HG02763 (cell line): ENCODE measurements around the gene RRM2.

ENCODE experiments used
- ATAC-seq: cut with Tn5 transposase; IDR thresholded peaks from one replicate; pipeline ENCODE4 v1.9.1; 2021; ENCODE audit warnings: mild to moderate bottlenecking, moderate library complexity; ENCODE audit not compliant: unreplicated experiment

The RRM2 gene

DNA sequence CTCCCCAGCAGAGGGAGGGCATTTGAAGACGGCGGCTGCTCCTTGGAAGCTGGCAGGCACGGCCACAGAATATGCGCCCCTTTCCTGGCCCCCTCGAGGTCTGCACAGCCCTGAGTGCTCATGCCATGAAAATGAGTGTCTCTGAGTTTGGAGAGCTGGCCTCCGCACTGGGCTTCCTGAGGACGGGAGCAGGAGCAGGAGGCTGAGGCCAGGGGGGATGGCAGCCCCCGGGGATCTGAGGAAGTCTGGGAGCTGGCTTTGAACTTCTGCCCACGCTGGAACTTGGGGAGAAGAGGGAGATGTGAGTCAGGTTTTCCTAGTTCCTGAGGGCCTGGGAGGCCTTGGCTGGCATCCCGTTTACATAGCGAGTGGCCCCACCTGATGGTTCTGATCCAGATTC is 47.0 kb downstream of the RRM2 start:
- no peak for ATAC-seq

DNA sequence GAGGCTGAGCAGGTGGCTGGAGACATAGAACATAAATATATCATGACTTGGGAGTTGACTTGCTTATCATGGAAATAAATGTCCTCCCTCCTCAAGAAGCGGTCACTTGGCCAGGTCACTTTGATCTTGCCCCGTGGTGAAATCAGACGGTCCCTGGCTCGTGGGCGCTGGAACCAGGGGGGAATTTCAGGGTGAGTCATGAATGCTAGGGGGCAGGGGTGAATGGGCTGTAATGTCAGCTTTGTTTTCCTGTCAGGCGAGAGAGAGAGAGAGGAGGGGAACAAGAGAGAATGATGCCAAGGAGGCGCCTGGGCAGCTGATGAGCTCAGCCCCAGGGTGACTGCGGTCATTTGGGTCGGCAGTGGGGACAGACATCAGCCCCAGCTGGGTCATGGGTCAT is 47.7 kb downstream of the RRM2 start:
- no peak for ATAC-seq

DNA sequence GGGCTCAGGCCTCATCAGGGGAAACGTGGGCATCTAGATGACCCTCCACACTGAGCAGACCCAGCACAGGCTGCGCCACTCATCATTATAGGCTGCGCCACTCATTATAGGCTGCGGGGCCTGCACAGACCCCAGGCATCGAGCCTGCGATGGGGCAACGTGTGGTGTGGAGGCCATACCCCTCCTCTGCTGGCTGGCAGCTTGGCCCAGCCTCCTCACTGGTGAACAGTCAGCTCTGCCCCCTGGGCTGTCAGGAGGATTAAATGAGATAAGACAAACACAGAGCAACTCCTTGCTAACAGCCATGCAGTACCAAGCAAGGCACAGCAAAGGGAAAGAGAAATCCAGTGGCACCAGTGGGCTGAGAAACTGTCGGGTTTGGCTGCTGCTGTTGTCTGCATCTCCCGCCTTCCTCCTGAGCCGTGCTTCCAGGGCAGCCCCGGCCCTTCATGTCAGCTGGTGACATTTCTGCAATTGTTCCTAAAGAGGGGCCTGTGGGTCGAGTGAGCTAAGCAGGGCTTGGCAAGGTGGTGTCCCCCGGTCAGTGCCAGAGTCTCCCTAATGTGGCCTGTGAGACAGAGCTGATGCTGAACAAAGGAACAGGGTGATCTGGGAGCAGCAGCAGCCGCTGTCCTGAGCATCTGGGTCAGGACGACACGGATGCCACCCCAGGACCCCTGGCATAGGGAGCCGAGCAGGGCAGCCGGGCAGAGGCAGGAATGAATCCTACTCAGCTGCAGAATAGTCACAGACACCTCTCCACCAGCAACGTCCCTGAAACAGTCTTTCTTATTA is 48.7 kb downstream of the RRM2 start:
- ATAC-seq, result no peak

DNA sequence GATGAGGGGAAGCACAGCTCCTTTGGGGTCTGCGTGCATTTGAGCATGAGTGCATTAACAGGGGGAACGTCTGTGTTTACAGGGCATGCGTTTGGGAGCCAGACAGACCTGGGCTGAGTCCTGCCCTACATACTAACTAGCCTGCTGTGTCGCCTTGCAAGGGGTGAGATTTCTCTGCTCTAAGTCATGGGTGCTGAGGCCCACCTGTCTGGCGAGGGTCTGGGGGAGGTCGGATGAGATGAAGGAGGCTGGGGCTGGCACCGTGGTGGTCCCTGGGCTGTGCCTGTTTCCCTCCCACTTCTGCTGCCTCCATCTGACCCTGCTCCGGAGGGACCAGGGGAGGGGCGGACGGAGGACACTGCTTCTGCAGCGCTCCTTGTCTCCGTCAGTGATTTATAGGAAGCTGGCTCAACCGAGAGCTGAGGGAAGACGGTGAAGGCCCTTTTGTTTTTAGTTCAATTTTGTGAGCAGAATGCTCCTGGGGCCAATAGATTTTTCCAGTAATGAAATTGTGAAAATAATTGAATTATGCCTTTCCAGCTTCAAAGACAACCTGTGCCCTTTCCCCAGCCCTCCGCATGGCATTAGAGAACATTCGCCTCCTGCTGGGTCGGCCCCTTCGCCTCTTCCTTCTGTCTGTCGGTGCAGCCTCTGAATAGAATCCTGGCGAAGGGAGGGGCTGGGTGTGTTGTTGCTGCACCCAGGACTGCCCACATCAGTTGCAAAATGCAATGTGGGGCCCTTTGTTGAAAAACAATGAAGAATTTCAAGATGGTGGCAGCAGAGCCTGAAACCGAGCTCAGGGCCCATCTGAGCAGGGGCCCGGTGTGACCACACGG is 49.7 kb downstream of the RRM2 start:
- ATAC-seq, result no peak

DNA sequence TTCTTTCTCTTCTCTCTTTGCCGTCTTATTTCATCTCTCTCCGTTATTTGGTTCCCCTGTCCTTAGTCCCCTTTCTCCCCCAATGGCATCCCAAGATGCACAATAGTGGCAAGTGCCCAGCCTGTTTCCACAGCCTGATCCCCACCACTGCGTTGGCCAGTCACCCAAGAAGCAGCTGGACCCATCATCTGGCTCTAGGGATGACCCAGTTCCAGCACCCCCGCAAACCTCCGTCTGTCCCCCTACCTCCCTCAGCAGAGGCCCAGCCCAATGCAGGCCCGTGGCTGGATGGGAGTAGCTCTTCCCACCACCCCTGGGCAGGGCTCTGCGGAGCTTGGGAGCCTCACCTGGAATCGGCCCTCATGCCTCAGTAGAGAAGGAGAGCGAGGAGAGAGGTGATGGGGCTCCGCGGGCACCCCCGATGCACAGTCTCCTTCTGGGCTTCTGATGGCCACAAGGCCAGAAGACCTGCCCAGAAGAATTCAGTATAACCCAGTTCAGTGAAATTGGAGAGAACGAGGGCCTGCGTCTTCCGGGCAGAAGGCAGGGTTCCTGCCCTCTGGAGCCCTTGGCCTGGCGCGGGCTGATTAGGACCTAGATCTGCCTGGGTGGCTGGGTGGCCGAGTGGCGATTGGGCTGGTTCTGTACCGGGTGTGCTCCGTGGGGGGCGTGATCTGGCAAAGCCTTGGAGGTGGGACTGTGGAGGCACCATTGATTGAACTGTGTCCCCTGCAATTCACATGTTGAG is 50.9 kb downstream of the RRM2 start:
- ATAC-seq, result no peak

DNA sequence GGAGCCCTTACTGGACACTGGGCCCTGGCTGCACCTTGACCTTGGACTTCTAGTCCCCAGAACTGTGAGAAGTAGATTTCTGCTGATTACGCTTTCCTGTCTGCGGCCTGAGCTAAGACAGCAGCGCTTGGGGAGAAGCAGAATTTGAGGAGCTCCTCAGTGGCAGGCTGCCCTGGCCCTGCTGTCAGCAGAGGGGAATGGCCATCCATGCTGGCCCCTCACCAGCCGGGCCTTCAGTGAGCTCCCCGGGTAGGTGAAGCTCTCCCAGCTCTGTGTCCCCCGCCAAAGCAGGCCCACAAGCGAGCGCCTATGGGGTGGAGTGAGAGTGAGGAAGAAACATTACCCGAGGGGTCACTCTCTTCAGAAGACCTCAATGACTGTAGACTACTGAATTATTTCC is 51.6 kb downstream of the RRM2 start:
- ATAC-seq, result no peak

DNA sequence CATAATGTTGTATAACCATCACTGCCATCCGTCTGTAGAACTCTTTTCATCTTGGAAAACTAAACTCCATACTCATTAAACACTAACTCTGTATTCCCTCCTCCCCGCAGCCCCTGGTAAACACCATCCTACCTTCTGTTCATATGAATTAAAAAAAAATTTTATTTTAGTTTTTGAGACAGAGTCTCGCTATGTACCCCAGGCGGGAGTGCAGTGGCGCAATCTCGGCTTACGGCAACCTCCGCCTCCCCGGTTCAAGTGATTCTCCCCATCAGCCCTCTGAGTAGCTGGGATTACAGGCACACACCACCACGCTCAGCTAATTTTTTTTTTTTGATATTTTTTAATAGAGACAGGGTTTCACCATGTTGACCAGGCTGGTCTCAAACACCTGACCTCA is 52.9 kb downstream of the RRM2 start:
- no peak for ATAC-seq

DNA sequence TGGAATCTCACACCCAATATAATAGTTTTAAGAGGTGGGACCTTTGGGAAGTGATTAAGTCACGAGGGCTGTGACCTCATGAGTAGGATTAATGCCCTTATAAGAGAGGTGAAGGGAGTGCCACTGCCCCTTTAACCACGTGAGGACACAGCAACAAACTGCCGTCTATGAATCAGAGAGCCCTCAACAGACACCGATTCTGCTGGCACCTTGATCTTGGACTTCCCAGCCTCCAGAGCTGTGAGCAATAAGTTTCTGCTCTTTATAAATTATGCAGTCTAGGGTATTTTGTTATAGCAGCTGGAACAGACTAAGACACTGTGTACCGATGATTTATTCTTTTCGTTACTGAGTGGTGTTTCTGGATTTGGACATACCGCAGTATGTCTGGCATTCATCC is 56.2 kb downstream of the RRM2 start:
- no peak for ATAC-seq

DNA sequence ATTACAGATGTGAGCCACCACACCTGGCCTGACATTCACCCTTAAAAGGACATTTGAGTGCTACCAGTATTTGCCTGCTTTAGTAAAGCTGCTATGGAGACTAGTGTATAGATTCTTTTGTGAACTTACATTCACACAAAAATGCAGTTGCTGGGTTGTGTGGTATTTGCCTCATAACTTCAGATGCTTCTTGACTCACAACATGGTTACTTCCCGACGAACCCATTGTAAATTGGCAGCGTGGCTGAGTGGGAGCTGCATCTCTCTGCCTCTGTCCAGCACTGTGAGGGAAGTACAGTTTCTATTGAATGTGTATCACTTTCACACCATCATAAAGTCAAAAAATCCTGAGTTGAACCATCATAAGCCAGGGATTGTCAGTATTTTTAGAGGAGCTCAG is 56.9 kb downstream of the RRM2 start:
- ATAC-seq, result no peak

DNA sequence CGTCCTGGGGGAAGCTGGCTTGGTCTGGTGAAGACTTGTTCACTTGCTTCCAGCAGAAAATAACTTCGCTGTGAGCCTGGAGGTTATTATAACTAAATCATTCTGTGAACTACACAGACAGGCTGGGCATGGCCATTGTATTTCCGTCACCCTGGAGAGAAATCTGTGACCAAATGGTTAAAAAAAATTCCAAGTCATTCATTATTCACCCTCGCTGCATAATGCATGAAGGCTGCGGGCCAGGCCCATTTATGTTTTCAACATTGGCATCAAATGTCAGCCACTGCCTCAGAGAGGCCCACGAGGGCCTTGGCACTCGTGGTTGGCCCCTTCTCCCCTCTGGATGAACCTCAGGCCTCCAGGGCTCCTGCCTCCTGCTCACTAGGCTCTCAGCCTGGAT is 57.7 kb downstream of the RRM2 start:
- no peak for ATAC-seq
